GM21786 (cell line): ENCODE data around the gene PRSS12.

Source experiments
- ATAC-seq: cut with Tn5 transposase; IDR thresholded peaks from one replicate; pipeline ENCODE4 v1.9.1; 2021; ENCODE audit not compliant: unreplicated experiment

The PRSS12 gene

DNA sequence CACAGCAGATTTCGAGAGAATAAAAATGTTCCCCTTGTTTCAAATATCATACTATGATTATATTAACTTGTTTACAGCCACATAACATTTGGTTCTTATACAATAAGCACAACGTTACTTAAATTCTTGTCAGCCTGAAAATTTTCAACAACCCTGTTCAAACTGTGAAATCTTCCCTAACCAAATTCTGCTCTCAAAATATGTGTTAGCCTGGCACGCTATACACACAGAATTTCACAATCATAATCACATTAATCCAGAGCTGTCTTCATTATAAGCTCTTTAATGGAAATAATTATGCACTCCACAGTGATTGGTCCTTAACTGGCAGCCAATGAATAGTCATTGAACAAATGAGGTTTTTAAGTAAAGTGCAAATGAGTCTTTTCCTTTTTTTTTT is 7.3 kb upstream of the PRSS12 start:
- ATAC-seq, result no peak

DNA sequence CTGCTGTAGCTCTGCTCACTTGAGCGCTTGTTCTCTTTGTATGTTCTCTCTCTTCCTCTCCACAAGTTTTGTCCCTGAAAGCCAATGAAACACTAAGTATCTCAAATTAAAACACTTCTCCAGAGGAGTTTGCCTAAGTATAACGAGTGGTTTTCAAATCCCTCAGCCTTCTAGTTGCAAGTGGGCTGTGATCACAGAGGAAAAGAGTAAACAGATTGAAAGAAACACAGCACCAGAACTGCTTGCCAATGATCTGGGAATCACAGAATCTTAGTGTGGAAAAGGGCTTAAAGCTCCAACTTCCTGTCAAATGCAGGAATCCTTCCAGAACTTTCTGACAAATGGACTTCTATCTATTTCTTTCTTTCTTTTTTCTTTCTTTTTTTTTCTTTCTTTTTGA is 4.8 kb upstream of the PRSS12 start:
- ATAC-seq, result no peak

DNA sequence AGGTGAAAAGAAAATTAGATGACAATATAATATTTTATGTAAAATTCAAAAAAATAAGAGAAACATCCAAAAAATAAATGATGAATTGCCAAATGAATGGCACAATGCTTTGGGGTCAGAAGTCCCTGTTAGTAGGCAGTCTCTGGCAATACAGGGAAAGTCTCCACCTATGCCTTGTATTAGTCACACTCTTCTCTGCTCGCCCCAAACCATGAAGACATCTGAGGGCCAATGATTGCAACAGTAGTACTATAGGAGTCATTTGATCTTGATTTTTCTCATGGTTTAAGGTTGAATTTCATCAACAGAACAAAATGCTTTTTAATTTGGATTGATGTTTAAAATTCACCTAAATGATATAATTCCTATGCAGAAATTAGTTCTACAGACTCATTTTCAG is 3.9 kb upstream of the PRSS12 start:
- no peak for ATAC-seq

DNA sequence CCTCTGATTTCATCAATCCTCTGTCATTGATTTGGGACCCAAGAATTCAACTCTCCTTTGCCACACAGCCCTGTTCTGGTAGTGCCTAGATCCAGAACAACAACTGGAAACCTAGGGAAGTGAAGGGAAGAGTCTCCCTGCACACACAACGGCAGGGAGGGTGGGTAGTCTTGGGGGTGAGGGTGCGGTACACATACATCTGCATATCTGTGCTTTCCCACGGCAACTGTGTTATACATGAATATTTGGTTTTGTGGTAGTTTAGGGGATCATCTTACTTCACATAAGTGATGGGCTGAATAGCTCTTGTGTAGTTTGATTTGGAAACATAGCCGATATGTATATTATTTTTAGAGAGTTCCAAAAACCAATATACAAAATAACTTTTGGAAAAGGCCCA is 3.3 kb upstream of the PRSS12 start:
- no peak for ATAC-seq

DNA sequence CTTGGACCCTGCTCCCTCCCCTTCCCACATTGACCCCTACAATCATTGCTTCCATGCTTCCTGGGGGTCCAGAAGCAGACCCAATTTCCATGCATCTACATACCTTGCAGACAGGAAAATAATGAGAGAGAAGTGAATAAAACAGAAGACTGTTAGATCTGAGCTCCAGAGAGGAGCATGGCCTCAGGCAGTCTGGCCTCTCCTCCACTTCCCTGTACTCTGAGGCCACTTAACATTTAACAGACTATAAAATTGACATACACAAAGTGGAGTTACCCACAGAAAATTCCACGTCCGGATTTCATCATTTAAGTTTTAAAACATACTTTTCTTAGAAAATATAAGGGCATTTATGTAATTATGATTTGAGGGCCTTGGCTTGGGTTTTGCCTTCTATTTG is 2.1 kb upstream of the PRSS12 start:
- no peak for ATAC-seq

DNA sequence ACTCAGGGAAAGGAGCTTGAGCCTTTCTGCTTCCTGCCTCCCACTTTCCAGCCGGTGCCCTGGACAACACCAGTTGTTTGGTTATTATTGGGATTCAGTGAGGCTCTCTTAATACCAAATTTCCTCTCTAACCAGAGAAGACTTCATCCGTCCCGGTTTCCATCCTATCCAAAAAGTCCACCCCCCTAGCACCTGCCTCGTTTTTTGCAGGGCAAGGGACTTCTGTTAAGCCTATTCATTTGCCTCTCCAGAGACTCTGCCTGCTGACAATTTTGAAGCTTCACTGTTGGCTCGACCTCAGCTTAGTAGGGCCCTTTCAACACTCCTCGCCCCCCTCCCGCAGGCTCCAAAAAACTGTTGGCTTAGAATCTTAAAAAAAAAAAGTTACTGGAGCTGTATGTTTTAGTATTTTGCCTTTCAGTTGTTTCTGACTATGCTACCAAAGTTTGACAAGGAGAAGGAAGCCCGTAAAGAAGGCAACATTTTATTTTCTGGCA is 779 bp upstream of the PRSS12 start:
- no peak for ATAC-seq

DNA sequence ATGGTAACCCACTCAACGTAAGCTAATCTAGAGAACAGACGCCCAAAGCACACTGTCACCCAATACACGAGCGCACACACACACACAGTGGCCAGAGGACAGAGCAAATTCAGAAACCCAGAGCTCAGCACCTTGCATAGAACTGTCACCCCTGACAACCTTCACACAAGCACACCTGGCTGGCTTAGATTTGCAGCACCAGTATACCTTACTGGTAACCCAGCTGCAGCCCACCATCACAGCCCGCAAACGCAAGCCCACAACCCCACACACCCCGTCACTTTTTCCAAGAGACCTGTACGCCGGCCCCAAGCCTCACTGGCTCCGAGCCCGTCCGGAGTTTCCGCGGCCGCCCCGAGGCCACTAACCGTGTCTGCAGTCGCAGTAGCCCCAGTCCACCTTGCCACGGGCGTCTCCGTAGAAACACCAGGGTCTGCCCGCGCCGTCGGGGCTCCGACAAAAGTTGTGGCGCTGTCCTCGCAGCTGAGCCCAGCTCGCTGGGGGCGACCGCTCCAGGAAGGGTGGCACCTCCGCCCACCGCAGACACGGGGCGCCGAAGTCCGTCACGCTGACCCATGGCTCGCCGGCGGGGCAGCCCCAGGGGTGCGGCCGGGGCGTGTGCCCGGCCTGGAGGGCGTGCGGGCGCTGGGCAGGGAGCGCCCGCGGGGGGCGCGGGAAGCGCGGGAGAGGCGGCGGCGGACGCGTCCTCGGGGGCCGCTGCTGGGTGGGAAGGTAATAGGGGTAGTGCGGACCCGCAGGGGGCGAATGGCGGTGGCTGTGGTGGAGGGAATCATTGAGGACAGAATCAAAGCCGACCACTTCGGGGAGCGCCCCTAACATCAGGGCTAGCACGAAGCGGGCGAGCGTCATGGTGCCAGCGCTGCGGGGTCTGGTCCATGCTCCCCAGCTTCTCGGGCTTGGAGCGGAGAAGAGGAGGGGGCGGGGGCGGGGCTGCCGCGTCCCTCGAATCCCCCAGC is 664 bp downstream of the PRSS12 start:
- ATAC-seq, result peak; percentile 21

DNA sequence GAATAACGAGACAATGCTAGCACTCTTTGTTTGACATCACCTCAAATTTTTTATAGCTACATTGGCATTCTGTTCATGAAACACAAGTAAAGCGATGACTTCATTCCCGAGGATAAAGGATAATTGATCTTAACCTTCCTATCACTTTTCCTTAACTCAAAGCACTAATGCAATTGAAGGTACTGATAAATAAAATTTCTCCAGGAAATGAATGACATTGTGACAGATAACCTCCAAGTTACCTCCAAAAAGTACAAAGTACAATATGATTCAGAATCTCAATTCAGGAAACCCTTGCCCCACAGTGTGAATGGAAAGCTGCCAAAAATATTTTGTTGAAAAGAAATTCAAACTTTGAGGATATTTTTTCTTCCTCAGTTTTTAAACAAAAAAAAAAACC is 1.8 kb downstream of the PRSS12 start:
- no peak for ATAC-seq

DNA sequence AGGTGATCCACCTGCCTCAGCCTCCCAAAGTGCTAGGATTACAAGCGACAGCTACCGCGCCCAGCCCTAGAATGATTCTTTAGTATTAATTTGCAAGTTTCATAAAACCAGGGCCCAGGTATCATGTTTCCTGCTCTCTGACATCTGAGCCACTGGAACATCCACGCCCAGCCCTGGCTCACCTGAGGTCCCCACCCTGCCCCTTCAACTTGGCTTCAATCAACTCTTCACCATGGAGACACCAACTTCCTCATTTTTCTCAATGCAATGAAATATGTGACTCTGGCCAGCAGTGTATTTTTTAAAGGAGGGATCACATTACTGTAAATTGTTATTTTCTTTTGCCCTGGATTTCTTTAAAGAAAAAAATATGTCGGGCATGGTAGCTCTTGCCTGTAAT is 3.9 kb downstream of the PRSS12 start:
- no peak for ATAC-seq

DNA sequence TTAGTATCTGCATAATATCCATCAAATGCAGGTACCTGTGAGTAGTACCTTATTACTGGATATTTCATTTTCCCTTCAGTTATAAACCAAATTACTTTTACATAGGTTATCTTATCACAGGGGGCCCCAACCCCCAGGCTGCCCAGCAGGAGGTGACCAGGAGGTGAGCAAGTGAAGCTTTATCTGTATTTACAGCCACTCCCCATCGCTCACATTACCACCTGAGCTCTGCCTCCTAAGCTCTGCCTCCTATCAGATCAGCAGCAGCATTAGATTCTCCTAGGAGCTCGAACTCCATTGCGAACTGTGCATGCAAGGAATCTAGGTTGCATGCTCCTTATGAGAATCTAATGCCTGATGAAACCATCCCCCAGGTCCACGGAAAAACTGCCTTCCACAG is 6.3 kb downstream of the PRSS12 start:
- ATAC-seq, result no peak

DNA sequence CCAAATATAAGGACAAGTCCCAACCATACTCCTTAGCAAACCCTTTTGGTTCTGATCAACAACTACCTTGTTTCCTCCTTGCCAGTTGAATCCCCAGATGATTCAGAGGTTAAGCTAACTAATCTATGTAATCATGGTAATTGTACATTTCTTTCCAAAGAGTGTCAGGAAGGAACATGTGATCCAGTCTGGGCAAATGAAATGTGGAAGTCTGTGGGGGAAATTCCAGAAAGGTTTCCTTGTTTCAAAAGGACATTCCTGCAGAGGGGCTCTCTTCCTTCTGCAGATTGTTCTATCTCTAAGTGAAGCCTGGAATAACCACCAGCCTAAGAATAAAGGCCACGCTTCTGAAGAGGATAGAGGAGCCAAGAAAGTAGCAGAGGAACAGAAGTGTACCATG is 7.0 kb downstream of the PRSS12 start:
- ATAC-seq, result no peak

DNA sequence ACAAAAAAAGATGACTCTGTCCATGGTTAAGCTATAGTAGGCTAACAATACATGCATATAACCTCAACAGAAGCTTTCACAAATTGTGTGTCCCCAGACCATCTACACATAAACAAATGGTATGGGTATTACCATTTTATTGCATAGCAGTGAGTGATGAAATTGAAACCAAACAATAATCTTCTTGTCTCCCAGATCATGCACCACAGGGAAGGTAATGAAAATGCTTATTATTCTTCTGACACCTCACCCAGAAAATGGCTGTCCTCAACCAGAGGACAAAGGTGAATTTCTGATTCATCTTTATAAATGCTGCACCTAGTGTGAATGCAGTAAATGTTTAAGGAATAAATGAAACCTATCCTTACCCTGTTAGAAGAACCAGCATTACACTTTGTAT is 8.0 kb downstream of the PRSS12 start:
- ATAC-seq, result no peak

DNA sequence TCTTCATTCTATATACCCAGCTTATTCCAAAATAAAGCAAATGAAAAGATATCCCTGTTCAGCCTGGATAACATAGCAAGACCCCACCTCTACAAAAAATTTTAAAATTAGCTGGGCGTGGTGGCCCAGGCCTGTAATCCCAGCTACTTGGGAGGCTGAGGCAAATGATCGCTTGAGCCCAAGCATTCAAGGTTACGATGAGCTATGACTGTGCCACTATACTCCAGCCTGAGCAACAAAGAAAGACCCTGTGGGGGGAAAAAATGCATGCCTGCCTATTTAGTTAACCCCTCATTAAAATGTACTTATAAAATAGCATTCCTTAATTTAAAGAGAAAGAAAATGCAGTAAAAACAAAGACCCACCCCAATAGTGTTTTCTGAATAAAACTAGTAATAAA is 9.3 kb downstream of the PRSS12 start:
- ATAC-seq, result no peak

DNA sequence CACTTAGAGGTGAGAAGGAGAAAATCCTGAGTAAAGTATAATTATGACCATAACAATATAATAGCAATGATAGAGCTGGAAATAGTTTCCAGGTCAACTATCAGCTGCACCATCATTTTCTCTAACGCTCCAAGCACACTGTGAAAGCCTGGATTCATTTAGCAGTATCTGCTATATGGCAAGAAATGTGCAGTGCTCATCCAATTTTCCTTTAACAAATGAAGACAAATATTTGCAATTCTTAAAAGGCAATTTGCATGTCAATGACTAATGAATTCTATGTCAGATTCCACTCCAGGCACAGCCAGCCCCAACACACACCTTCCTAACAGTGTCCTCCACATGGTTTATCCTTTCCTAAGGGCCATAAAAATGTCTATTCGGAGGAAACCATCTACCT is 12.7 kb downstream of the PRSS12 start:
- no peak for ATAC-seq

DNA sequence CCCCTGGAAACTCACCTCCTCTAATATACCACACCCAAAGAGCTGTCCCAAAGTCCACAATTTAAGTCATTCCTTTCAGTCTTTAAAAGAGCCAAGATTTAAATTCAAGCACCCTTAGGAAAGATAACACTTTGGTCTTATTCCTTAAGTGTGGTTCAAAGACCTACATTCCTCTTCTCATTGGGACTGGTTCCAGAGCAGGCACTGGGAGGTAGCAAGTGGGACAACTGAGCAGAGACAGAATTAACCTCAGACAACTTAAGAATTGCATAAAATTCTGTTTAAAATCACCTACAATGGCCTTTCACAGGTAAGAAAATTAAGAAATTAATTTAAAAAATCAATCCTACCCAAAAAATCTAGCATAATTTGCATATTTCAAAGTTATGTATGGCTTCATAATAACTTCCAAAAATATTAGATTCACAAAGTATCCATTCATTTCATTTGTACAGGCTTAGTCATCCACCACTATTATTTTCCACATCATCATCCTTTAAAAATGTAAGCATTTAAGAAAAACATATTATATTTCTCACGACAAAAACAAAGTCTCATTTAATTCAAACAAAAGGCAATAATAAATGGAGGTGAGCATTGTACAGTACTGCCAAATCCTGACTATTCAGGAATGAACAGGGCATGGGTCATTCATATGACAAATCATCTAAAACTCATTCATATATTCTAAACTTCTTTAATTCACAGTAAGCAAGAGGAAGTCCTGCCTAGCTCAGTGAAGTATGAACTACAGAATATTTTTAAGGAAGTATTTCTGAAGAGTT is 13.6 kb downstream of the PRSS12 start:
- no peak for ATAC-seq

DNA sequence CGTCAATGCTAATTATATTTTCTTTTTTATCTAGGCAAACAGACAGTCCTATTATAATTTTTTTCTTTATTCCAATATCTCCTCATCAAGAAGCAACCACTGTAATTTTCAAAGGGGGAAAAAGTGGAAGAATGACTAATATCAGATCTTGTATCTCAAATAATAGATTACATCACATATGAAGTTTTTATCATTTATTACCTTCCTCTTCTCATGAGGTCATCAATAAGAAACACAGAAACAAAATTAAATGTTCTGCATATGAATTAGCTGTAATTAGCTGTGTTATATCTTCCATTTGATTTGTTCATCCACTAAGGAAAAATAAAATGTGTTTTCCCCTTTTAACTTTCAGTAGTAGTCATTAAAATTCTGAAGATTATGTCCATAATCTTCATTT is 14.3 kb downstream of the PRSS12 start:
- ATAC-seq, result no peak

DNA sequence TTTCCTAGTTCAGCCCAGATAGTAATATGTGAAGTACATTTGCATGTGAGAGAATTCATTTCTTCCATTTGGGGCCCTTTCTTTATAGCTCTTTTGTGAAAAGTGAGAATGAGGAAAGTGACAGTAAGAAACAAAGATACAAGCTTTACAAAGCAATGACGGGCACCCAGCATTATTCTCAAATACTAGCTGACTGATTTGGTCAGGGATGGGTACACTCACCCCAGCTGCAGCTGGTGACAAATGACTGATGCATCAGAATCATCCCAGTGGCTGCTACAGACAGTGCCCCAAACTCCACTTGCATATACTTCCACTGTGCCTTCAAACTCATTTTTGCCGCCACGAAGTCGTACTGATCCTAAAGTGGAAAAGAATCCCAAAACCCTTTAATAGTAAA is 14.8 kb downstream of the PRSS12 start:
- ATAC-seq, result no peak

DNA sequence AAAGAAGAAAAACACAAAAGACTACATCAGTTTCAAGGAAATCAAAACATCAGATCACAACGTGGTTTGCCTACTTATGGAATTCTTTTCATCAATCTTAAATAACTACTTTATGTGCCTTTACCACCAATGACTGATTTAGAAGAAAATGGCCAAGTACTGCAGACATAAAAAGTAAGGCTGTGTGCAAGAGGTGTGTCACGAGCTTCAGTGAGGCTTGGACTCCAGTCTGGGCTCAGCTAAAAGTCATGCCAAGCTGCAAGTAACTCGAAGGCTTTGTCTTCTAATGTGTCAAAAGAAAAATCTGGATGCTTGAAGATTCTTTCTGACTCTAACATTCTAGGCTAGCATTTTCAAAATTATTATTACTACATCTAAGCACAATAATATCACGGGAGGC is 17.0 kb downstream of the PRSS12 start:
- ATAC-seq, result no peak

DNA sequence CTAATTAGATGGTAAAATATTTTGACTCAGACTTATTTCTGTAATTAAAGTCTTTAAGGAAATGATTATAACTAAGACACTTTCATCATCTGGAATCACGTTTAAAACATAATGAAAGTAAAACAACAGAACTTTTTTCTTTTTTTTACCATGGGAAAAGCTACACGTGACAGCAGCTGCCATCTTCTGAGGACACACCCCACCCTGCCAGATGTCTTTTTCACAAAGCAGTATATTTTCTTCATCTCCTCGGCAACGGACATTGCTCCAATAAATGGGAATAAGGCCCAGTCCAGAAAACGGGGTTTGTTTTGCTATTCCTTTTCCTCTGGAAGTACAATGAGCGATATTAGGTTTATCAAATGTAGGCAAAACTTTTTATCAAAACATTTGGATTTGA is 17.5 kb downstream of the PRSS12 start:
- ATAC-seq, result no peak

DNA sequence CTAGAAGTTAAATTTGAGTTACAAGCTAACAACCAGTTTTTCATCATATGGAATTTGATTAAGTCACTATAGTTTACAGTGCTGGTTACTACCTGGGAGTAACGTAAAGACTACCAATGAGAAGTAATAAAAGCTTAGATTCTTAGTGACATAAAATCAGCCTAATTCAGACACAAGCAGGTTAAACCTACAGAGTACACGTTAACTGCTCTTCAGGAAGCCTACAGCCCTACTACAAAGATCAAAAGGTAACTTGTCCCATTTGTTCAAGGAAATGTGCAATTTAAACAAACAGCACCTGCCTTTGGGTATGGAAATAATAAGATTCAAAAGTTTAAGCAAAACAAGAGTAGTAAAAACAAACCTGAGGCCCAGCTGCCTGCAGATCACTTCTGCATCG is 21.5 kb downstream of the PRSS12 start:
- ATAC-seq, result no peak

DNA sequence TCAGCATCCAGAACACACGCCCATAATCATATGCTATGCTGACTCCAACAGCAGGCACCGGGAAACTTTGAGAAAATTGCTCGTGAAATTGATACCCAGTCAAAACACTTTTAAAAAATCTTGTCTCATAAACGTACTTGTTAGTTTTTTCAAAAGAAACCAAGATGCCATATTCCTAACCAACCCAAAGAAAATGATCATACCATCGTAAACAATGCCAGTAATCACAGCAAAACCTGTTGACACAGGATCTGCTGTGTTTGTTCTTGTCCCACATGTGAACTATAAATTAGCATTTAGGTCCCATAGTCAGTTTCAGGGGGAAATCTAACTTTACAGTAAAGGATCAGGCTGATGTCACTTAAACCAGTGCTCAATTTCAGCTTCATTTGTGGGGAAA is 23.0 kb downstream of the PRSS12 start:
- ATAC-seq, result no peak
